Esophagus squamous epithelium (tissue), 5 donors: ENCODE data around the gene ANKRD11. TPM values are rescaled to one million over a fixed set of nuclear protein-coding genes. Genes with fewer than 3 reads are reported as not detected.
A peak's percentile ranks its signal among the peaks of the same experiment; 100 is the strongest.

Experiments
- DNase-seq: peaks from one replicate; lab custom pipeline; 2025; lab: John Stamatoyannopoulos, UW
- H3K27ac ChIP-seq, 4 donors: fragments of 200-600 bp; sonication (generic); one replicate each; pipeline ENCODE4 v1.5.1; 2016 to 2019; ENCODE audit warnings: mild to moderate bottlenecking in 1 of 4
- H3K27me3 ChIP-seq, 4 donors: fragments of 200-600 bp; sonication (generic); 1 replicate in 3 of 4; 2 replicates in 1 of 4; pipeline versions ENCODE4 v1.5.1 to v1.6.0; 2017 to 2021; ENCODE audit warnings: antibody characterized with exemption in 1 of 4
- H3K36me3 ChIP-seq, 3 donors: fragments of 200-600 bp; sonication (generic); one replicate each; pipeline ENCODE4 v1.5.1; 2016 to 2019
- H3K4me1 ChIP-seq, 3 donors: fragments of 200-600 bp; sonication (generic); one replicate each; pipeline ENCODE4 v1.5.1; 2017 to 2019
- H3K4me3 ChIP-seq, 4 donors: fragments of 200-600 bp; sonication (generic); 1 replicate in 3 of 4; 2 replicates in 1 of 4; pipeline ENCODE4 v1.5.1; 2016 to 2019; ENCODE audit warnings: mild to moderate bottlenecking in 2 of 4, moderate library complexity in 1 of 4
- H3K9me3 ChIP-seq, 3 donors: fragments of 200-600 bp; sonication (generic); one replicate each; pipeline ENCODE4 v1.5.1; 2016 to 2019
- POLR2A ChIP-seq, 4 donors: fragments of 450-650 bp; IDR thresholded peaks; one replicate each; pipeline ENCODE4 v1.6.1; 2017; ENCODE audit warnings: antibody characterized with exemption in 4 of 4, mild to moderate bottlenecking in 4 of 4, moderate library complexity in 3 of 4
- WGBS, 2 donors: methylation state at CpG; one replicate each; pipeline ENCODE4 v1.1.5; 2018; 5-methylcytosine and 5-hydroxymethylcytosine counted together
- intact Hi-C: fragments of 100-400 bp; cut with DNase I; formaldehyde crosslinking; loops from one replicate; pipeline ENCODE4 v1.15.0; 2022
- total RNA-seq, 4 donors: library from RNA; depleted of rRNA; stranded (reverse); fragments of >200 nt; gene quantifications; one replicate each; pipeline ENCODE4 v1.1.0, GENCODE V29; 2016
- TF ChIP-seq, protein P1 (sequence below), 6 experiments: fragments of 450-650 bp in 4 of 6; fragments of 200-600 bp in 2 of 6; sonication (generic) in 2 of 6; IDR thresholded peaks; one replicate each; pipeline ENCODE4 v1.5.1; 2016 to 2019; ENCODE audit warnings: antibody characterized with exemption in 6 of 6, mild to moderate bottlenecking in 4 of 6, moderate library complexity in 4 of 6
- donor health status: DM: yes; HTN: yes; CAD: no.

Gene ANKRD11
- total RNA-seq, 4 donors from 2014 or later = 51.0 to 72.7 (median 66.9) TPM

DNA sequence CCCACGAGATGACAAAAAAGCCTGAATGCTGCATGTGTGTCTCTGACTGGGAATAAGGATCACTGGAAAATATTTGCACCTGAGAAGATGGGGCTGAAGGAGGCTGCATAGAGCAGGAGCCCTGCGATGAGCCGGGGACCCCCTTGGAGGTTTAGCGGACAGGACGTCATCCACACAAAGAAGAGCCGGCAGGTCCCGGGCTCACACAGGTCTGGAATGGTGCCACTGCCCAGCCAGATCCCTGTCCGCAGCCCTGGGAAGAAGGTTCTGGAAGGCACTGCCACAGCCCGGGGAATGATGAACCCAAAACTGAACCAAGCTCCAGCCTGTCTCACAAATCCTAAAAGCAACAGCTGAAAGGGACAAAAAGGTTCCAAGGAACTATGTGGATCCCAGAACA lies 101.8 kb downstream of the ANKRD11 start:
- intact Hi-C loops = no loop called here
- peaks cover 34 to 90% (median 58%) of the 10 kb centered on the region in 3 donors for H3K4me1 ChIP-seq
- WGBS, 2 donors = 81 to 100% methylated on average over 1 to 8 of the region's 9 CpGs
- H3K27me3 ChIP-seq = no peaks in the 10 kb centered on the region
- H3K27ac ChIP-seq = no peak overlapping the region
- H3K36me3 ChIP-seq = peaks cover 0 to 7% (median 0%) of the 10 kb centered on the region in 3 donors
- DNase-seq = no peak
- TF ChIP-seq, protein P1, sequence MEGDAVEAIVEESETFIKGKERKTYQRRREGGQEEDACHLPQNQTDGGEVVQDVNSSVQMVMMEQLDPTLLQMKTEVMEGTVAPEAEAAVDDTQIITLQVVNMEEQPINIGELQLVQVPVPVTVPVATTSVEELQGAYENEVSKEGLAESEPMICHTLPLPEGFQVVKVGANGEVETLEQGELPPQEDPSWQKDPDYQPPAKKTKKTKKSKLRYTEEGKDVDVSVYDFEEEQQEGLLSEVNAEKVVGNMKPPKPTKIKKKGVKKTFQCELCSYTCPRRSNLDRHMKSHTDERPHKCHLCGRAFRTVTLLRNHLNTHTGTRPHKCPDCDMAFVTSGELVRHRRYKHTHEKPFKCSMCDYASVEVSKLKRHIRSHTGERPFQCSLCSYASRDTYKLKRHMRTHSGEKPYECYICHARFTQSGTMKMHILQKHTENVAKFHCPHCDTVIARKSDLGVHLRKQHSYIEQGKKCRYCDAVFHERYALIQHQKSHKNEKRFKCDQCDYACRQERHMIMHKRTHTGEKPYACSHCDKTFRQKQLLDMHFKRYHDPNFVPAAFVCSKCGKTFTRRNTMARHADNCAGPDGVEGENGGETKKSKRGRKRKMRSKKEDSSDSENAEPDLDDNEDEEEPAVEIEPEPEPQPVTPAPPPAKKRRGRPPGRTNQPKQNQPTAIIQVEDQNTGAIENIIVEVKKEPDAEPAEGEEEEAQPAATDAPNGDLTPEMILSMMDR (IDR thresholded peaks at IDR 0.05) = no peak
- TF ChIP-seq POLR2A (IDR thresholded peaks at IDR 0.05) = no peak
- H3K9me3 ChIP-seq = no peaks in the 10 kb centered on the region
- no peak overlapping the region for H3K4me3 ChIP-seq

DNA sequence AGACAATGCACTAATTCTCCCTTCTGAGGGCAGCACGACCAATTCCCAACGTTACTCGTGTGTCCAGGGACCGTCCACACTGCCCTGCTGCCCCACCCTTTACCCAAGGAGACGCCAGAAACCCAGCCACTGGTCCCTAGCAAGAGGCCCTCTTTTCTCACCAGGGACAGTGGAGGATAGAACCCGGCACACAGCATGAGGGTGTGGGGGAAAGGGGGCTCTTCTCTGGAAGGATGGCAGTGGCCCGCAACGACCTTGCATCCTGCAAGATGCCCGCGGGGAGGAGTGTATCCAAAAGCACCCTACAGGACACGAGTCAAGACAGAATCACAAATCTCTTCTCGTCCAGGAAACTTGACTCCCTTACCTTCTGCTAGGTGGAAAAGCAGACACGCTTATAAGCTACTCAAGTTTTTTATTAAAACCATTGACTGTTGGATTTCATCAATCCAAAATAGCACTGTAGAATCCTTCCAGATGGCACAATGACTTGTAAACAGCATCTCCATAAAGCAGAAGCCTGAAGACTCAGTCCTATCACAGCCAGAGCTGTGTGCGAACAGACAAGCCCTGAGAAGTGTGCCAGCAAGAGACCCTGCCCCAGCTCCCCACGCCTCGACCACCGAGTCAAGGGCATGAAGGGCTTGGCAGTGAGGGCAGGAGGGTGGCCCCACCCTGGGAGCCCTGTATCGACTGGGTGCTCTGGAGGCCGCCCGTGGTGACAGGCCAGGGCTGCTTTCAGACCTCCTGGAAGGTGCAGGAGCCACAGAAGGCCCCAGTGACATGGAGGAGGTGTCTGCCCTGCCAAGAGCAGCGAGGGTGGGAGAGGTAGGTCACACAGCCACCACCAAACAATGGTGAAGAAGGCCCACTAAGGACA lies 103.8 kb downstream of the ANKRD11 start:
- H3K27me3 ChIP-seq = no peaks in the 10 kb centered on the region
- 63 to 79% methylated on average over 13 to 21 of the region's 21 CpGs for whole genome bisulfite sequencing, 2 donors
- intact Hi-C loops = no loop called here
- peak overlapping the region in 3 of 4 donors; percentile 22 to 39 (median 38) for H3K27ac ChIP-seq
- no peaks in the 10 kb centered on the region for H3K9me3 ChIP-seq
- H3K36me3 ChIP-seq = peaks cover 0 to 7% (median 0%) of the 10 kb centered on the region in 3 donors
- DNase-seq = no peak
- H3K4me3 ChIP-seq = no peak overlapping the region
- H3K4me1 ChIP-seq = peaks cover 50 to 92% (median 64%) of the 10 kb centered on the region in 3 donors
- no peak for TF ChIP-seq POLR2A (IDR thresholded peaks at IDR 0.05)
- TF ChIP-seq, protein P1 (IDR thresholded peaks at IDR 0.05) = no peak

DNA sequence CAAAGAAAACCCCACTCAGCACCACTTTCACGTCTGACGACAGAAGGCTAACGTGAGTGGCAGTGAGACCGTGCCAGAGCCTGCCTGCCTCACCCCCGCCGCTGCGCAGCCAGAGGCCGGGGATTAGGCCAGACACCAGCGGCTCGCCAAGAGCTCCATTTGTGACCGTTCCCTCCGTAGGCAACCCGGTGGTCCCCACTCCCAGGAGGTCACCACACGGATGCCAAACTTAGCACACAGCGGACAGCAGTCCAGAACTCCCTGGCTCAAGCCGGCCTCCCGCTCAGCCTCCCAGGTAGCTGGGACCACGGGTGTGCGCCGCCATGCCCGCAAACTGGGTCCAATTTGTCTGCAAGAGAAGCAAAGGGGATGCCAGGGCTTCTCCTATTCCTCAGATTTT lies 104.6 kb downstream of the ANKRD11 start:
- DNase-seq = no peak
- no peaks in the 10 kb centered on the region for H3K27me3 ChIP-seq
- intact Hi-C loops = no loop called here
- no peaks in the 10 kb centered on the region for H3K9me3 ChIP-seq
- 89 to 90% methylated on average over 11 to 18 of the region's 21 CpGs for WGBS, 2 donors
- TF ChIP-seq, protein P1 (IDR thresholded peaks at IDR 0.05) = no peak
- TF ChIP-seq POLR2A (IDR thresholded peaks at IDR 0.05) = no peak
- peaks cover 0 to 7% (median 0%) of the 10 kb centered on the region in 3 donors for H3K36me3 ChIP-seq
- no peak overlapping the region for H3K4me3 ChIP-seq
- H3K27ac ChIP-seq = no peak overlapping the region
- H3K4me1 ChIP-seq = peaks cover 42 to 92% (median 62%) of the 10 kb centered on the region in 3 donors

DNA sequence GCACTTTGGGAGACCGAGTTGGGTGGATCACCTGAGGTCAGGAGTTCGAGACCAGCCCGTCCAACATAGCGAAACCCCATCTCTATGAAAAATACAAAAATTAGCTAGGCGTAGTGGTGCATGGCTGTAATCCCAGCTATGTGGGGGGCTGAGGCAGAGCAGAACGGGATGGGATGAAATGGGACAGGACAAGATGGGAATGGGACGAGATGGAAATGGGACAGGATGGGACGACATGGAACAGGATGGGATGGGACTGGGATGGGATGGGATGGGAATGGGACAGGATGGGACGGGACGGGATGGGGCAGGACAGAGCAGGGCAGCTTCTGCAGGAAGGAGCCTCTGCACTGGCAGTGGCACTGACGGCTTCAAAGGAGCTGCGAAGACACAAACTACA lies 106.1 kb downstream of the ANKRD11 start:
- DNase-seq = no peak
- no peak overlapping the region for H3K4me3 ChIP-seq
- peak overlapping the region; percentile 76 to 87 (median 82) for H3K27ac ChIP-seq
- no peaks in the 10 kb centered on the region for H3K27me3 ChIP-seq
- peaks cover 0 to 7% (median 0%) of the 10 kb centered on the region in 3 donors for H3K36me3 ChIP-seq
- TF ChIP-seq, protein P1 (IDR thresholded peaks at IDR 0.05) = no peak
- no peak for TF ChIP-seq POLR2A (IDR thresholded peaks at IDR 0.05)
- no peaks in the 10 kb centered on the region for H3K9me3 ChIP-seq
- 82 to 89% methylated on average over 12 of the region's 12 CpGs for WGBS, 2 donors
- peaks cover 47 to 98% (median 69%) of the 10 kb centered on the region in 3 donors for H3K4me1 ChIP-seq
- intact Hi-C loops = no loop called here
